ENCODE results near the gene ZBTB8OS. TPM values are rescaled to one million over a fixed set of nuclear protein-coding genes. Genes with fewer than 3 reads are reported as not detected.

The ZBTB8OS gene
- total RNA-seq (2022; extraction: Qiagen RNA extraction): 36.7 to 43.6 TPM (median 40.6 TPM) in 5 replicates

GRCh38 chr1:32650248-32650751 lies at the start of gene ZBTB8OS:
TSS of gene ZBTB8OS (minus strand) at chr1:32650550. CDS start at chr1:32650529, 21 bp downstream.

GRCh38 chr1:32650752-32651460 lies 556 bp upstream of the ZBTB8OS start, which contains the start of gene RBBP4:
TSS of gene RBBP4 (plus strand) at chr1:32651208. CDS start at chr1:32651307, 99 bp downstream.

Other genes starting within 250 kb of the ZBTB8OS start
- 0.01 TPM in 1 of 5 replicates, not detected in the others for gene ZBTB8B, start 185.5 kb downstream of the ZBTB8OS start, total RNA-seq (2022; extraction: Qiagen RNA extraction)
- 3.8 to 5.0 TPM (median 4.1 TPM) in 5 replicates for gene ZBTB8A, start 111.1 kb downstream of the ZBTB8OS start, total RNA-seq (2022; extraction: Qiagen RNA extraction)
- gene RBBP4, start 658 bp upstream of the ZBTB8OS start, total RNA-seq (2022; extraction: Qiagen RNA extraction): 66.3 to 96.0 TPM (median 74.1 TPM) in 5 replicates
- gene SYNC, start 52.2 kb upstream of the ZBTB8OS start, total RNA-seq (2022; extraction: Qiagen RNA extraction): 11.0 to 19.8 TPM (median 14.0 TPM) in 5 replicates
- gene YARS1, start 166.8 kb upstream of the ZBTB8OS start, total RNA-seq (2022; extraction: Qiagen RNA extraction): 56.6 to 104 TPM (median 64.4 TPM) in 5 replicates
- gene S100PBP, start 167.1 kb upstream of the ZBTB8OS start, total RNA-seq (2022; extraction: Qiagen RNA extraction): 13.2 to 16.3 TPM (median 14.6 TPM) in 5 replicates
- 0.25 to 0.98 TPM (median 0.42 TPM) in 5 replicates for gene FNDC5, start 220.4 kb upstream of the ZBTB8OS start, total RNA-seq (2022; extraction: Qiagen RNA extraction)
- 0.29 to 0.55 TPM (median 0.37 TPM) in 5 replicates for gene HPCA, start 235.9 kb upstream of the ZBTB8OS start, total RNA-seq (2022; extraction: Qiagen RNA extraction)

All from A549 treated with Hydrocortisone at 1 μM for 4 hours (cell line).